RWPE2 (cell line): Measurements from ENCODE around the gene AGPS.

Experiments
- ATAC-seq: fragments of 200-7000 bp; cut with Tn5 transposase; 3 replicates; pipeline ENCODE4 v1.9.1; 2021; ENCODE audit warnings: low read depth
- DNase-seq: peaks from one replicate; pipeline ENCODE4 v3.0.0-alpha.2; 2020; ENCODE audit warnings: low spot score
- H3K27ac ChIP-seq: fragments of 450-650 bp; 2 replicates; pipeline ENCODE4 v1.5.1; 2017; ENCODE audit warnings: mild to moderate bottlenecking; ENCODE audit not compliant: poor library complexity, severe bottlenecking
- H3K27me3 ChIP-seq: fragments of 250-450 bp; sonication (Bioruptor Pico); 2 replicates; pipeline ENCODE4 v1.5.1; 2021; ENCODE audit warnings: mild to moderate bottlenecking, moderate library complexity; ENCODE audit not compliant: insufficient read depth, poor library complexity, severe bottlenecking
- H3K36me3 ChIP-seq: fragments of 250-450 bp; sonication (Bioruptor Pico); 2 replicates; pipeline ENCODE4 v1.5.1; 2020; ENCODE audit warnings: low read depth, mild to moderate bottlenecking, moderate library complexity
- H3K4me1 ChIP-seq: fragments of 250-450 bp; sonication (Bioruptor Pico); 2 replicates; pipeline ENCODE4 v1.5.1; 2021; ENCODE audit warnings: mild to moderate bottlenecking, moderate library complexity; ENCODE audit not compliant: insufficient read depth, poor library complexity, severe bottlenecking
- H3K4me3 ChIP-seq: fragments of 250-450 bp; sonication (Bioruptor Pico); 2 replicates; pipeline ENCODE4 v1.5.1; 2021; ENCODE audit warnings: mild to moderate bottlenecking, moderate library complexity; ENCODE audit not compliant: severe bottlenecking
- H3K9me3 ChIP-seq: fragments of 250-450 bp; sonication (Bioruptor Pico); 2 replicates; pipeline ENCODE4 v1.5.1; 2021; ENCODE audit warnings: mild to moderate bottlenecking, moderate library complexity; ENCODE audit not compliant: severe bottlenecking
- TF ChIP-seq, protein P1 (sequence below): fragments of 450-650 bp; IDR thresholded peaks from one replicate; pipeline ENCODE4 v1.5.1; 2017; ENCODE audit warnings: mild to moderate bottlenecking, moderate library complexity; ENCODE audit not compliant: poor library complexity, severe bottlenecking

Gene AGPS

GRCh38 chr2:177520324-177520723 is 127.8 kb downstream of the AGPS start:
- Histone ChIP-seq H3K4me1 (peaks cover 4% of the 10 kb centered on the region), H3K4me3 (no peak overlapping the region), H3K9me3 (no peaks in the 10 kb centered on the region), H3K27me3 (no peaks in the 10 kb centered on the region), H3K27ac (no peak overlapping the region), H3K36me3 (peaks cover 29% of the 10 kb centered on the region)
- ATAC-seq (no peak), DNase-seq (no peak)
- TF ChIP-seq, protein P1, sequence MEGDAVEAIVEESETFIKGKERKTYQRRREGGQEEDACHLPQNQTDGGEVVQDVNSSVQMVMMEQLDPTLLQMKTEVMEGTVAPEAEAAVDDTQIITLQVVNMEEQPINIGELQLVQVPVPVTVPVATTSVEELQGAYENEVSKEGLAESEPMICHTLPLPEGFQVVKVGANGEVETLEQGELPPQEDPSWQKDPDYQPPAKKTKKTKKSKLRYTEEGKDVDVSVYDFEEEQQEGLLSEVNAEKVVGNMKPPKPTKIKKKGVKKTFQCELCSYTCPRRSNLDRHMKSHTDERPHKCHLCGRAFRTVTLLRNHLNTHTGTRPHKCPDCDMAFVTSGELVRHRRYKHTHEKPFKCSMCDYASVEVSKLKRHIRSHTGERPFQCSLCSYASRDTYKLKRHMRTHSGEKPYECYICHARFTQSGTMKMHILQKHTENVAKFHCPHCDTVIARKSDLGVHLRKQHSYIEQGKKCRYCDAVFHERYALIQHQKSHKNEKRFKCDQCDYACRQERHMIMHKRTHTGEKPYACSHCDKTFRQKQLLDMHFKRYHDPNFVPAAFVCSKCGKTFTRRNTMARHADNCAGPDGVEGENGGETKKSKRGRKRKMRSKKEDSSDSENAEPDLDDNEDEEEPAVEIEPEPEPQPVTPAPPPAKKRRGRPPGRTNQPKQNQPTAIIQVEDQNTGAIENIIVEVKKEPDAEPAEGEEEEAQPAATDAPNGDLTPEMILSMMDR, result no peak

DNA sequence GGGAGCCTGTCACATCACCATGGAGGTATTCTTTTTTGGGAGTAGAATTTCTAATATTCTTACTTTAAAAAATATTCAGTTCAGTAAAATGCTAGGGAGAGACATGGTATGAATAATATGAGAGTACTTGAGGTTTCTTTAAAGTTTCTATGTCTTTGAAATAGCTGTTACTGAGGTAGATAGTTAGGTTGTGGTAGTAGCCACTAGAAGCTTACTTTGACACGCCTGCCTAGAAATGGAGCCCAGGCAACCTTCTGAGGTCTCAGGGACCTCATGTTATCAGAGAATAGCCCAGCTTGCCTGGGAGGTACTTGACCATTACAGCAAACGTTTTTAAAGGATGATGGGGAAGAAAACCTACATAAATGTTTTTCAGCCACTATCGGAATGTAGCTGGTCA is 131.2 kb downstream of the AGPS start:
- no peaks in the 10 kb centered on the region for H3K27me3 ChIP-seq
- H3K4me1 ChIP-seq, result no peaks in the 10 kb centered on the region
- DNase-seq, result no peak
- peaks cover 29% of the 10 kb centered on the region for H3K36me3 ChIP-seq
- no peak overlapping the region for H3K27ac ChIP-seq
- no peak overlapping the region for H3K4me3 ChIP-seq
- TF ChIP-seq, protein P1, result no peak
- no peaks in the 10 kb centered on the region for H3K9me3 ChIP-seq
- no peak for ATAC-seq

- peaks cover 29% of the 10 kb centered on the region for H3K36me3 ChIP-seq
- no peak for ATAC-seq
- DNase-seq, result no peak
- no peak overlapping the region for H3K4me3 ChIP-seq
- no peaks in the 10 kb centered on the region for H3K9me3 ChIP-seq
- H3K27ac ChIP-seq, result no peak overlapping the region
- TF ChIP-seq, protein P1, result no peak
- no peaks in the 10 kb centered on the region for H3K4me1 ChIP-seq
- H3K27me3 ChIP-seq, result no peaks in the 10 kb centered on the region
These were observed 132.9 kb downstream of the AGPS start for GRCh38 chr2:177525351-177525924.

GRCh38 chr2:177528351-177528933 is 135.9 kb downstream of the AGPS start:
- TF ChIP-seq, protein P1, result no peak
- H3K27ac ChIP-seq, result no peak overlapping the region

DNA sequence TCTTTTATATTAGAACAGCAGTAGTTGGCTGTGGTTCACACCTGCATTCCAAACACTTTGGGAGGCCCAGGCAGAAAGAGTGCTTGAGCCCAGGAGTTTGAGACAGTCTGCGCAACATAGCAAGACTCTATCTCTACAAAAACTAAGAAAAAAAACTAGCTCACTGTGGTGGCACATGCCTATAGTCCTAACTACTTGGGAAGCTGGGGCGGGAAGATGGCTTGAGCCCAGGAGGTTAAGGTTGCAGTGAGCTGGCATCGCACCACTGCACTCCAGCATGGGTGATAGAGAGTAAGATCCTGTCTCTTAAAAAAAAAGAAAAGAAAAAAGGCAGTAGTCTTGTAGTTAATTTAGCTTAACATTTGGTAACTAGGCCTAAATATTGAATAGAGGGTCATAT is 136.6 kb downstream of the AGPS start:
- no peaks in the 10 kb centered on the region for H3K27me3 ChIP-seq
- no peak for DNase-seq
- H3K36me3 ChIP-seq, result peaks cover 19% of the 10 kb centered on the region
- no peak overlapping the region for H3K4me3 ChIP-seq
- TF ChIP-seq, protein P1, result no peak
- no peak overlapping the region for H3K27ac ChIP-seq
- no peak for ATAC-seq
- no peaks in the 10 kb centered on the region for H3K4me1 ChIP-seq
- H3K9me3 ChIP-seq, result no peaks in the 10 kb centered on the region

More at GRCh38 chr2:177528351-177528933, 135.9 kb downstream of the AGPS start:
- no peak for ATAC-seq
- H3K36me3 ChIP-seq, result peaks cover 26% of the 10 kb centered on the region
- no peak for DNase-seq
- no peaks in the 10 kb centered on the region for H3K27me3 ChIP-seq
- no peaks in the 10 kb centered on the region for H3K9me3 ChIP-seq
- H3K4me1 ChIP-seq, result no peaks in the 10 kb centered on the region
- no peak overlapping the region for H3K4me3 ChIP-seq
